Measurements from ENCODE around the gene RAB12.
"Not testable (repeated sequence)": the region's sequence is repeated elsewhere in the genome, so short reads cannot be mapped to it uniquely, and the experiment has no call there.

The RAB12 gene

GRCh38 chr18:8607776-8608742 is 1.2 kb upstream of the RAB12 start:
- Mint-ChIP-seq H3K27ac (peak overlapping the region; percentile 99), H3K36me3 (peaks cover 5% of the 10 kb centered on the region), H3K27me3 (peaks cover 6% of the 10 kb centered on the region), H3K4me3 (peak overlapping the region; percentile 97), H3K9me3 (no peaks in the 10 kb centered on the region), H3K4me1 (peaks cover 50% of the 10 kb centered on the region)

- peaks cover 5% of the 10 kb centered on the region for H3K36me3 Mint-ChIP-seq
- H3K9me3 Mint-ChIP-seq = no peaks in the 10 kb centered on the region
- H3K27ac Mint-ChIP-seq = peak overlapping the region; percentile 89
- peaks cover 58% of the 10 kb centered on the region for H3K4me1 Mint-ChIP-seq
- peak overlapping the region; percentile 96 for H3K4me3 Mint-ChIP-seq
- peaks cover 2% of the 10 kb centered on the region for H3K27me3 Mint-ChIP-seq
These were observed 622 bp downstream of the RAB12 start for GRCh38 chr18:8609659-8610458.

GRCh38 chr18:8610459-8610851 is 1.2 kb downstream of the RAB12 start:
- Mint-ChIP-seq H3K36me3 (peaks cover 9% of the 10 kb centered on the region), H3K9me3 (no peaks in the 10 kb centered on the region), H3K27ac (peak overlapping the region; percentile 89), H3K27me3 (peaks cover 2% of the 10 kb centered on the region), H3K4me3 (peak overlapping the region; percentile 96), H3K4me1 (peaks cover 64% of the 10 kb centered on the region)

GRCh38 chr18:8611916-8612576 is 2.8 kb downstream of the RAB12 start:
- H3K9me3 Mint-ChIP-seq = no peaks in the 10 kb centered on the region
- no peaks in the 10 kb centered on the region for H3K27me3 Mint-ChIP-seq
- H3K27ac Mint-ChIP-seq = no peak overlapping the region
- H3K4me1 Mint-ChIP-seq = peaks cover 76% of the 10 kb centered on the region
- peaks cover 11% of the 10 kb centered on the region for H3K36me3 Mint-ChIP-seq
- peak overlapping the region; percentile 96 for H3K4me3 Mint-ChIP-seq

GRCh38 chr18:8614875-8615274 is 5.6 kb downstream of the RAB12 start:
- Mint-ChIP-seq H3K4me1 (peaks cover 84% of the 10 kb centered on the region), H3K4me3 (no peak overlapping the region), H3K36me3 (peaks cover 13% of the 10 kb centered on the region), H3K9me3 (no peaks in the 10 kb centered on the region), H3K27me3 (no peaks in the 10 kb centered on the region), H3K27ac (peak overlapping the region; percentile 55)

- H3K4me3 Mint-ChIP-seq = no peak overlapping the region
- peak overlapping the region; percentile 91 for H3K27ac Mint-ChIP-seq
- peaks cover 83% of the 10 kb centered on the region for H3K4me1 Mint-ChIP-seq
These were observed 6.3 kb downstream of the RAB12 start for GRCh38 chr18:8615397-8616027.

GRCh38 chr18:8616028-8616401 is 6.8 kb downstream of the RAB12 start:
- Mint-ChIP-seq H3K36me3 (peaks cover 12% of the 10 kb centered on the region), H3K9me3 (no peaks in the 10 kb centered on the region), H3K27ac (no peak overlapping the region), H3K4me1 (peaks cover 83% of the 10 kb centered on the region), H3K27me3 (no peaks in the 10 kb centered on the region), H3K4me3 (no peak overlapping the region)

More at GRCh38 chr18:8615397-8616027, 6.3 kb downstream of the RAB12 start:
- H3K27me3 Mint-ChIP-seq = no peaks in the 10 kb centered on the region
- H3K9me3 Mint-ChIP-seq = no peaks in the 10 kb centered on the region
- peaks cover 13% of the 10 kb centered on the region for H3K36me3 Mint-ChIP-seq

GRCh38 chr18:8617907-8618306 is 8.7 kb downstream of the RAB12 start:
- Mint-ChIP-seq H3K27me3 (no peaks in the 10 kb centered on the region), H3K9me3 (peaks cover 5% of the 10 kb centered on the region), H3K27ac (no peak overlapping the region), H3K4me1 (peaks cover 84% of the 10 kb centered on the region), H3K4me3 (no peak overlapping the region), H3K36me3 (peaks cover 23% of the 10 kb centered on the region)

- H3K27ac Mint-ChIP-seq = no peak overlapping the region
- H3K4me1 Mint-ChIP-seq = peaks cover 83% of the 10 kb centered on the region
- peaks cover 5% of the 10 kb centered on the region for H3K9me3 Mint-ChIP-seq
- peaks cover 23% of the 10 kb centered on the region for H3K36me3 Mint-ChIP-seq
- H3K4me3 Mint-ChIP-seq = no peak overlapping the region
- no peaks in the 10 kb centered on the region for H3K27me3 Mint-ChIP-seq
These were observed 9.8 kb downstream of the RAB12 start for GRCh38 chr18:8619041-8619440.

GRCh38 chr18:8619835-8620577 is 10.8 kb downstream of the RAB12 start:
- Mint-ChIP-seq H3K36me3 (peaks cover 21% of the 10 kb centered on the region), H3K4me1 (peaks cover 83% of the 10 kb centered on the region), H3K27me3 (no peaks in the 10 kb centered on the region), H3K27ac (no peak overlapping the region), H3K9me3 (peaks cover 5% of the 10 kb centered on the region), H3K4me3 (no peak overlapping the region)

GRCh38 chr18:8620845-8621244 is 11.6 kb downstream of the RAB12 start:
- peaks cover 5% of the 10 kb centered on the region for H3K9me3 Mint-ChIP-seq
- H3K27me3 Mint-ChIP-seq = no peaks in the 10 kb centered on the region
- H3K27ac Mint-ChIP-seq = no peak overlapping the region
- no peak overlapping the region for H3K4me3 Mint-ChIP-seq
- peaks cover 17% of the 10 kb centered on the region for H3K36me3 Mint-ChIP-seq
- H3K4me1 Mint-ChIP-seq = peaks cover 78% of the 10 kb centered on the region

- not testable (repeated sequence) for H3K27ac Mint-ChIP-seq, H3K27me3 Mint-ChIP-seq, H3K9me3 Mint-ChIP-seq
- Mint-ChIP-seq H3K36me3 (peaks cover 19% of the 10 kb centered on the region), H3K4me3 (peak overlapping the region; percentile 36), H3K4me1 (peaks cover 75% of the 10 kb centered on the region)
These were observed 13.4 kb downstream of the RAB12 start for GRCh38 chr18:8622625-8623024.

GRCh38 chr18:8623549-8624106 is 14.4 kb downstream of the RAB12 start:
- Mint-ChIP-seq H3K36me3 (peaks cover 22% of the 10 kb centered on the region), H3K9me3 (peaks cover 5% of the 10 kb centered on the region)

GRCh38 chr18:8625461-8626092 is 16.3 kb downstream of the RAB12 start:
- H3K27ac Mint-ChIP-seq = no peak overlapping the region
- H3K4me3 Mint-ChIP-seq = no peak overlapping the region
- H3K36me3 Mint-ChIP-seq = peaks cover 22% of the 10 kb centered on the region
- H3K9me3 Mint-ChIP-seq = peaks cover 5% of the 10 kb centered on the region
- no peaks in the 10 kb centered on the region for H3K27me3 Mint-ChIP-seq
- H3K4me1 Mint-ChIP-seq = peaks cover 58% of the 10 kb centered on the region

More at GRCh38 chr18:8623549-8624106, 14.4 kb downstream of the RAB12 start:
- Mint-ChIP-seq H3K27ac (peak overlapping the region; percentile 87), H3K4me1 (peaks cover 73% of the 10 kb centered on the region), H3K4me3 (peak overlapping the region; percentile 44), H3K27me3 (no peaks in the 10 kb centered on the region)

All from activated naive CD4-positive, alpha-beta T cell treated with anti-CD3 and anti-CD28 coated beads, Interleukin-2, amount 50 U/mL, for 24 hours (primary cell).